Measurements from ENCODE around the gene MNDA. TPM values are rescaled to one million over a fixed set of nuclear protein-coding genes. Genes with fewer than 3 reads are reported as not detected.

The MNDA gene
- total and polyA plus RNA-seq, 10 of the 15 experiments (the other 5 are each of a cell fraction or from before 2014, with no cell fraction given) = 20.1 to 91.8 (median 38.0) TPM

DNA sequence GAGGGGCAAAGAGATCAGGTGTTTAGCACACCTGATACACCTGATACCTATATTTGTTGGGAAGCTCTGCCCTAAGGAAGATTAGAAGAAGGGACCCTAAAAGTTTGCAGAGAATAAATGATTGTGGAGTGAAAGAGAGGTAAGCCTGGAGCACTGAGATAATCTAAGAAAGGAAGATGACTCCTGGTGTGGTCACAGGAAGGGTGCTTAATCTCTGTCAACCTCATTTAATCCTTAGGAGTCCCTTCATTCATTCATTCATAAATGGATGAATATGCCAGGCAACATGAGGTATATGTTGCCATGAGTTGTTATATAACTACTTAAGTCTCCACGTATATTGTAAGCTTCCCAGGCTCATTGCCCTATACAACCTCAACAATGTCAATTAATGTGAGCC is 16.2 kb upstream of the MNDA start:
- no peak for TF ChIP-seq SREBF2 (IDR thresholded peaks at IDR 0.05; ENCODE audit: low read length)
- Histone ChIP-seq H3K27me3 (replicated peaks in 1 of 2; ENCODE audit: control insufficient read depth in 2 of 2, insufficient read depth in 2 of 2, low read length in 1 of 2) (no peaks in the 10 kb centered on the region), H4K20me1 (ENCODE audit: control insufficient read depth, insufficient read depth) (no peaks in the 10 kb centered on the region), H3K4me3 (no peak overlapping the region), H3K27ac (ENCODE audit: control insufficient read depth, insufficient read depth) (no peak overlapping the region), H3K79me2 (ENCODE audit: control insufficient read depth, insufficient read depth, low read length) (no peaks in the 10 kb centered on the region), H3K36me3 (ENCODE audit: control insufficient read depth in 2 of 2, insufficient read depth in 2 of 2, low read length in 1 of 2) (no peaks in the 10 kb centered on the region), H3K4me1 (ENCODE audit: control insufficient read depth, insufficient read depth, low read length) (peaks cover 7% of the 10 kb centered on the region; the same call in 1 of the 2 replicates), H3K4me2 (ENCODE audit: control insufficient read depth, insufficient read depth) (no peak overlapping the region), H2AFZ (ENCODE audit: control insufficient read depth, low read depth, low read length) (no peak overlapping the region), H3K9me3 (replicated peaks; ENCODE audit: control insufficient read depth, insufficient read depth, low read length) (no peaks in the 10 kb centered on the region), H3K9ac (ENCODE audit: control insufficient read depth, insufficient read depth, low read length) (no peak overlapping the region)
- ATAC-seq (no peak), FAIRE-seq (no peak), DNase-seq (ENCODE audit: low read depth, low spot score) (no peak)
- WGBS (ENCODE audit: insufficient coverage, insufficient replicate concordance, low lambda C conversion rate, missing lambda C conversion rate) = 0% methylated on average over 1 of the region's 1 CpG
- in situ Hi-C loops (cut with MboI) (no loop called here), intact Hi-C loops (cut with micrococcal nuclease; ENCODE audit: unreplicated experiment) (no loop called here)
- SMC1A ChIA-PET (ENCODE audit: uncharacterized antibody, unreplicated experiment) = no interaction called here
- BruUV-seq (replicated peaks) = no TSS peak
- CTCF ChIA-PET = no interaction called here
- POLR2A ChIA-PET = no interaction called here
- RAD21 ChIA-PET (ENCODE audit: unreplicated experiment) = no interaction called here

DNA sequence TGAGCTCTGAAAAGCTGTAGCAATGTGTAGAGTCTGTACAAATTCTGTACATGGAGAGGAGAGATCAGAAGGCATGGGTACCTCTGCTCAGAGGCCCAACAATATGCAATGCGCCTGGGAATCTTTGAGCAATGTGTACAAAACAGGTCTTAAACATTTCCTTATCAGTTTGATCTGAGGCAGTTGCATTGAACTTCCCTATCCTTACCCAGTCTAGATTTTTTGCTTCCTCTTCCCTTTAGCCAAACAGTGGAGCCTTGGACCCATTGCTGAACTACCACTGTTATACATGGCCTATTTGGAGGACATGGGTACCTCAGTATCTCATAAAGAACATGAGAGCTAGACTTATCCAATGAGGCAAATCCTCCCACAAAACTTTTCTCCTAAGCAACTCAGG is 12.6 kb upstream of the MNDA start:
- BruUV-seq (replicated peaks) = no TSS peak
- 56% methylated on average over 1 of the region's 1 CpG for WGBS (ENCODE audit: insufficient coverage, insufficient replicate concordance, low lambda C conversion rate, missing lambda C conversion rate)

More for the DNA sequence above, 12.6 kb upstream of the MNDA start:
- in situ Hi-C loops (cut with MboI) = no loop called here
- CTCF ChIA-PET = interaction anchor here (1.0 to 1.3 kb wide), 3 partner anchors 9 to 180 kb away, joined by 3 read pairs; no protein-coding TSS in a partner anchor
- Histone ChIP-seq H2AFZ (ENCODE audit: control insufficient read depth, low read depth, low read length) (no peak overlapping the region; the same call in 1 of the 2 replicates), H3K4me3 (no peak overlapping the region), H3K27ac (ENCODE audit: control insufficient read depth, insufficient read depth) (no peak overlapping the region), H3K9ac (ENCODE audit: control insufficient read depth, insufficient read depth, low read length) (no peak overlapping the region), H3K4me1 (ENCODE audit: control insufficient read depth, insufficient read depth, low read length) (peaks cover 7% of the 10 kb centered on the region; the same call in 1 of the 2 replicates), H3K27me3 (replicated peaks in 1 of 2; ENCODE audit: control insufficient read depth in 2 of 2, insufficient read depth in 2 of 2, low read length in 1 of 2) (no peaks in the 10 kb centered on the region), H3K9me3 (replicated peaks; ENCODE audit: control insufficient read depth, insufficient read depth, low read length) (no peaks in the 10 kb centered on the region), H3K36me3 (ENCODE audit: control insufficient read depth in 2 of 2, insufficient read depth in 2 of 2, low read length in 1 of 2) (no peaks in the 10 kb centered on the region), H3K4me2 (ENCODE audit: control insufficient read depth, insufficient read depth) (no peak overlapping the region), H4K20me1 (ENCODE audit: control insufficient read depth, insufficient read depth) (no peaks in the 10 kb centered on the region), H3K79me2 (ENCODE audit: control insufficient read depth, insufficient read depth, low read length) (no peaks in the 10 kb centered on the region)
- TF ChIP-seq RBBP5 (conservative IDR thresholded peaks at IDR 0.05) = no peak
- no peak for TF ChIP-seq NFYB (IDR thresholded peaks at IDR 0.05; ENCODE audit: insufficient read depth, low read depth, low read length)
- no peak for TF ChIP-seq ZNF217 (IDR thresholded peaks at IDR 0.05)
- TF ChIP-seq POLR2A (IDR thresholded peaks at IDR 0.05; ENCODE audit: low read depth, low read length) = no peak
- TF ChIP-seq, protein P1, sequence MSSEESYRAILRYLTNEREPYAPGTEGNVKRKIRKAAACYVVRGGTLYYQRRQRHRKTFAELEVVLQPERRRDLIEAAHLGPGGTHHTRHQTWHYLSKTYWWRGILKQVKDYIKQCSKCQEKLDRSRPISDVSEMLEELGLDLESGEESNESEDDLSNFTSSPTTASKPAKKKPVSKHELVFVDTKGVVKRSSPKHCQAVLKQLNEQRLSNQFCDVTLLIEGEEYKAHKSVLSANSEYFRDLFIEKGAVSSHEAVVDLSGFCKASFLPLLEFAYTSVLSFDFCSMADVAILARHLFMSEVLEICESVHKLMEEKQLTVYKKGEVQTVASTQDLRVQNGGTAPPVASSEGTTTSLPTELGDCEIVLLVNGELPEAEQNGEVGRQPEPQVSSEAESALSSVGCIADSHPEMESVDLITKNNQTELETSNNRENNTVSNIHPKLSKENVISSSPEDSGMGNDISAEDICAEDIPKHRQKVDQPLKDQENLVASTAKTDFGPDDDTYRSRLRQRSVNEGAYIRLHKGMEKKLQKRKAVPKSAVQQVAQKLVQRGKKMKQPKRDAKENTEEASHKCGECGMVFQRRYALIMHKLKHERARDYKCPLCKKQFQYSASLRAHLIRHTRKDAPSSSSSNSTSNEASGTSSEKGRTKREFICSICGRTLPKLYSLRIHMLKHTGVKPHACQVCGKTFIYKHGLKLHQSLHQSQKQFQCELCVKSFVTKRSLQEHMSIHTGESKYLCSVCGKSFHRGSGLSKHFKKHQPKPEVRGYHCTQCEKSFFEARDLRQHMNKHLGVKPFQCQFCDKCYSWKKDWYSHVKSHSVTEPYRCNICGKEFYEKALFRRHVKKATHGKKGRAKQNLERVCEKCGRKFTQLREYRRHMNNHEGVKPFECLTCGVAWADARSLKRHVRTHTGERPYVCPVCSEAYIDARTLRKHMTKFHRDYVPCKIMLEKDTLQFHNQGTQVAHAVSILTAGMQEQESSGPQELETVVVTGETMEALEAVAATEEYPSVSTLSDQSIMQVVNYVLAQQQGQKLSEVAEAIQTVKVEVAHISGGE (CRISPR knock-in tag; IDR thresholded peaks at IDR 0.05) = no peak
- TF ChIP-seq SIX5 (IDR thresholded peaks at IDR 0.05; ENCODE audit: low read depth, low read length, severe bottlenecking) = no peak
- no peak for TF ChIP-seq RAD21 (IDR thresholded peaks at IDR 0.05; ENCODE audit: insufficient read depth, low read depth, low read length)
- TF ChIP-seq, protein P2, sequence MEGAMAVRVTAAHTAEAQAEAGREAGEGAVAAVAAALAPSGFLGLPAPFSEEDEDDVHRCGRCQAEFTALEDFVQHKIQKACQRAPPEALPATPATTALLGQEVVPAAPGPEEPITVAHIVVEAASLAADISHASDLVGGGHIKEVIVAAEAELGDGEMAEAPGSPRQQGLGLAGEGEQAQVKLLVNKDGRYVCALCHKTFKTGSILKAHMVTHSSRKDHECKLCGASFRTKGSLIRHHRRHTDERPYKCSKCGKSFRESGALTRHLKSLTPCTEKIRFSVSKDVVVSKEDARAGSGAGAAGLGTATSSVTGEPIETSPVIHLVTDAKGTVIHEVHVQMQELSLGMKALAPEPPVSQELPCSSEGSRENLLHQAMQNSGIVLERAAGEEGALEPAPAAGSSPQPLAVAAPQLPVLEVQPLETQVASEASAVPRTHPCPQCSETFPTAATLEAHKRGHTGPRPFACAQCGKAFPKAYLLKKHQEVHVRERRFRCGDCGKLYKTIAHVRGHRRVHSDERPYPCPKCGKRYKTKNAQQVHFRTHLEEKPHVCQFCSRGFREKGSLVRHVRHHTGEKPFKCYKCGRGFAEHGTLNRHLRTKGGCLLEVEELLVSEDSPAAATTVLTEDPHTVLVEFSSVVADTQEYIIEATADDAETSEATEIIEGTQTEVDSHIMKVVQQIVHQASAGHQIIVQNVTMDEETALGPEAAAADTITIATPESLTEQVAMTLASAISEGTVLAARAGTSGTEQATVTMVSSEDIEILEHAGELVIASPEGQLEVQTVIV (IDR thresholded peaks at IDR 0.05; ENCODE audit: borderline replicate concordance, partially characterized antibody) = no peak
- TF ChIP-seq EZH2 (IDR thresholded peaks at IDR 0.05; ENCODE audit: borderline replicate concordance, control insufficient read depth, low read depth, low read length) = no peak
- no peak for TF ChIP-seq CEBPB (IDR thresholded peaks at IDR 0.05; ENCODE audit: borderline replicate concordance in 1 of 2, low read depth in 2 of 2, low read length in 2 of 2)
- no peak for TF ChIP-seq IRF4 (IDR thresholded peaks at IDR 0.05; ENCODE audit: low read depth, low read length)
- no peak for TF ChIP-seq ZSCAN29 (IDR thresholded peaks at IDR 0.05)
- no peak for DNase-seq (ENCODE audit: low read depth, low spot score)
- POLR2A ChIA-PET = interaction anchor here (1.0 kb wide), 1 partner anchor 12 kb away, joined by 4 read pairs; no protein-coding TSS in a partner anchor
- intact Hi-C loops (cut with micrococcal nuclease; ENCODE audit: unreplicated experiment) = no loop called here
- no peak for FAIRE-seq
- SMC1A ChIA-PET (ENCODE audit: uncharacterized antibody, unreplicated experiment) = interaction anchor here (0.7 to 3.5 kb wide), 4 partner anchors 12 to 26 kb away, joined by 3 to 31 read pairs (median 4); partner anchors contain the start of gene MNDA
- ATAC-seq = no peak
- RAD21 ChIA-PET (ENCODE audit: unreplicated experiment) = interaction anchor here (0.9 to 2.2 kb wide), 5 partner anchors 13 to 259 kb away, joined by 3 to 18 read pairs (median 4); partner anchors contain the start of genes AIM2 and MNDA
